H7 (cell line): ENCODE data around the gene NEURL2. TPM values are rescaled to one million over a fixed set of nuclear protein-coding genes. Genes with fewer than 3 reads are reported as not detected.
"Not testable (repeated sequence)": the region's sequence is repeated elsewhere in the genome, so short reads cannot be mapped to it uniquely, and the experiment has no call there.

Source experiments
- DNase-seq: peaks from one replicate; pipeline ENCODE4 v3.0.0; 2012
- H3K27me3 ChIP-seq: 2 replicates; pipeline ENCODE4 v1.6.0; 2011; ENCODE audit warnings: mild to moderate bottlenecking, low read length; ENCODE audit not compliant: control insufficient read depth, insufficient read depth
- H3K36me3 ChIP-seq: replicated peaks from 2 replicates; pipeline ENCODE4 v1.5.1; 2011; ENCODE audit warnings: low read length; ENCODE audit not compliant: control insufficient read depth, insufficient read depth
- H3K4me3 ChIP-seq: 2 replicates; pipeline ENCODE4 v1.5.1; 2011; ENCODE audit warnings: low read depth, mild to moderate bottlenecking, control low read depth, low read length, moderate library complexity; ENCODE audit not compliant: insufficient read depth
- total RNA-seq: library from RNA; depleted of rRNA; stranded (reverse); fragments of >200 nt; shearing (Covaris generic); gene quantifications from 2 replicates; pipeline ENCODE4 v1.2.3, GENCODE V29; 2014

NEURL2 gene
- total RNA-seq, 1 experiment from 2014 or later, result 10.2 TPM

DNA sequence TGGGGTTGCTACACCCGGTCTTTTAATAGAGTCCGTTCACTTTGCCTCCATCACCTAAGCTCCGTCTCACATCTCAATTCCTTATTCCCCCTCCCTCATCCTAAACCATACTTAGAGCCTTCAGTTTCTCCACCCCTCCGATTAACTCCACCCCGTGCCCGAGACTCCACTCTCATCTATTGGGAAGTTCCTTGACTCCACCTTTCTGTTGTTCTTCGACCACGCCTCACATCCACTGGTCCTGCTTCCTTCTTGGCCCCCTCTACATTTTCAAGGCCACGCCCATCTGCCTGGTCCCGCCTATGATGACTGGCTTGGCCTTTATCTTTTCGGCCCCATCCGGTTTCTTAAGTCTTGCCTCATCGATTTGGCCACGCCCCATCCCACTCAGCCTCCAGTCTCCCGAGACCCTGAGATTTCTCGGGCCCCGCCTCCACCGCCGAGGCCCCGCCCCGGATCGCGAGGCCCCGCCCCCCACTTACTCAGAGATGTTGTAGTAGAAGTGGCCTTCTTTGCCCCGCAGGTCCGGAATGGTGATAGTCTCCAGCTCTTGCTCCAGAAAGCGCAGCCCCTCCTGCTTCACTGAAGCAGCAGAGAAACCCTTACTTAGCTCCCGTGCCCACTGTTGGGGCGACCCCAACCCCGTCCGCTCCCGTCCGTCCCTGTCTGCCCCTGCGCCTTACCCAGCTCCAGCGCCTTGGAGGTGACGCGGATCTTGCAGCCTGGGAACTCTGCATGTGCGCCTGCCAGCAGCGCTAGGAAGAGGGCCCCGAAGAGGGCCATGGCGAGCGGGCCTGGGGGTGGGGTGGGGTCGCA, 19.9 kb upstream of the NEURL2 start:
- H3K36me3 ChIP-seq, result peaks cover 16% of the 10 kb centered on the region
- DNase-seq, result peak; percentile 99
- H3K27me3 ChIP-seq, result peaks cover 2% of the 10 kb centered on the region; the same call in 1 of the 2 replicates
- peak overlapping the region; percentile 77 for H3K4me3 ChIP-seq

- Histone ChIP-seq H3K36me3 (peaks cover 20% of the 10 kb centered on the region), H3K4me3 (no peak overlapping the region), H3K27me3 (peaks cover 2% of the 10 kb centered on the region; the same call in 1 of the 2 replicates)
- no peak for DNase-seq
Measured at GRCh38 chr20:45909817-45910669, 19.0 kb upstream of the NEURL2 start.

DNA sequence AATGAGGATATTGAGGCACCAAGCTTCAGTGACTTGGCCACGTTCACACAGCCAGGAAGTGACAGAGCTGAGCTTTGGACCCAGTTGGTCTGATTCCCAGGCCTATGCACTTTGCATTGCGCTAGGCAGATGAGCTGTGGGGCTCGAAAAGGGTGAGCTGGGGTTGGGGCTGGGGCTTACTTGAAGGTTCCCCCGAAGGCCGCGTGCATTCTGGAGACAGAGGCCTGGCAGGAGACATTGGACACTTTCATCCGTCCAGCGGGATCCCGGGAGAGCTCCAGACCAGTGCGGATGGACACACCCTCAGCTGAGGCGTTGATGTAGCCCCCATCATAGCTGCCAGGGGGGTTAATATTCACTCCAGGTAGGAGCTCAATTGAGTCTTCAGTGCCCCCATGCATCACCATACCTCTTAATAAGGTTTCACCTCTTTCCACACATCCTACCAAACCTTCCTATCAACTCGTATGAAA, 18.4 kb upstream of the NEURL2 start:
- H3K36me3 ChIP-seq, result peaks cover 25% of the 10 kb centered on the region
- H3K27me3 ChIP-seq, result peaks cover 2% of the 10 kb centered on the region; the same call in 1 of the 2 replicates
- no peak overlapping the region for H3K4me3 ChIP-seq
- no peak for DNase-seq

DNA sequence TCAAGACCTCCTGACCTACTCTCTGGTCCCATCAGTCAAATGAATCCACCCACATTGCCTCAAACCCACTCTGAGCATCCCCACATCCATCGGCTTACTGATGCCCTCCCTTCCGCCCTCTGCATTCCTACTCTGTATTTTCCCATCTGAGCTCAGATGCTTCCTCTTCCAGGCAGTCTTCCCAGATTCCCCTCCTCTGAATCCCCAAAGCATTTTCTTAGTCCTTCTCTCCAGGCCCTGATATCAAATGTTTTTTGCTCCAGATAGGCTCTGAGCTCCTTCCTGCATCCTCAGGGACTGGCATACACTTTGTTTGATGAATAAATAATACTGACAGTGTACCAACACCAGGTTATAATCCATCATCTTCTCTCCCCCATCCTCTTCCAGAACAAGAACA, 17.1 kb upstream of the NEURL2 start:
- peaks cover 2% of the 10 kb centered on the region; the same call in 1 of the 2 replicates for H3K27me3 ChIP-seq
- H3K36me3 ChIP-seq, result peaks cover 27% of the 10 kb centered on the region
- no peak overlapping the region for H3K4me3 ChIP-seq
- no peak for DNase-seq

- H3K27me3 ChIP-seq, result peaks cover 2% of the 10 kb centered on the region; the same call in 1 of the 2 replicates
- DNase-seq, result no peak
Measured at GRCh38 chr20:45907219-45907948, 16.4 kb upstream of the NEURL2 start.

DNA sequence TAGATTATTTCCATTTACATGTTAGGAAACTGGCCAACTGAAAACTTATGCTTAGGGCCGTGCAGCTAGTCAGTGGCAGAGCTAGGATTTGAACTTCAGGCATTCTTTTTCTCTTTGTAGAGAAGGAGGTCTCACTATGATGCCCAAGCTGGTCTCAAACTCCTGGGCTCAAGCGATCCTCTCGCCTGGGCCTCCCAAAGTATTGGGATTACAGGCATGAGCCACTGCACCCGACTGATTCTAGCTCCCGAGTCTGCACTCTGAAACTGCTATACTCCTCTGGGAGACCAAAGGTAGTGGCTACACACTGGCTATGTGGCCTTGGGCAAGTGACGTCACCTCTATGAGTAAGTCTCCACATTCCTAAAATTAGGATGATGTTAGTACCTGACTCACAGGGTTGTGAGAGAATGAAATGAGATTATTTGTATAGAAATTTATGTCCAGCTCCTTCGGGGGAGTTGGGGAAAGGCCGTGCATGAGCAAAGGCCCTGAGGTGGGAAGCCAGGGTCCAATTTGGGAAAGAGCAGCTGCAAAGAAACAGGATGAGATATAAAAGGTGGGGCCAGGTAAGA, 14.6 kb upstream of the NEURL2 start:
- Histone ChIP-seq H3K27me3 (no peaks in the 10 kb centered on the region), H3K4me3 (no peak overlapping the region), H3K36me3 (peaks cover 37% of the 10 kb centered on the region)
- DNase-seq, result no peak

More at GRCh38 chr20:45907219-45907948, 16.4 kb upstream of the NEURL2 start:
- Histone ChIP-seq H3K36me3 (peaks cover 28% of the 10 kb centered on the region), H3K4me3 (no peak overlapping the region)

DNA sequence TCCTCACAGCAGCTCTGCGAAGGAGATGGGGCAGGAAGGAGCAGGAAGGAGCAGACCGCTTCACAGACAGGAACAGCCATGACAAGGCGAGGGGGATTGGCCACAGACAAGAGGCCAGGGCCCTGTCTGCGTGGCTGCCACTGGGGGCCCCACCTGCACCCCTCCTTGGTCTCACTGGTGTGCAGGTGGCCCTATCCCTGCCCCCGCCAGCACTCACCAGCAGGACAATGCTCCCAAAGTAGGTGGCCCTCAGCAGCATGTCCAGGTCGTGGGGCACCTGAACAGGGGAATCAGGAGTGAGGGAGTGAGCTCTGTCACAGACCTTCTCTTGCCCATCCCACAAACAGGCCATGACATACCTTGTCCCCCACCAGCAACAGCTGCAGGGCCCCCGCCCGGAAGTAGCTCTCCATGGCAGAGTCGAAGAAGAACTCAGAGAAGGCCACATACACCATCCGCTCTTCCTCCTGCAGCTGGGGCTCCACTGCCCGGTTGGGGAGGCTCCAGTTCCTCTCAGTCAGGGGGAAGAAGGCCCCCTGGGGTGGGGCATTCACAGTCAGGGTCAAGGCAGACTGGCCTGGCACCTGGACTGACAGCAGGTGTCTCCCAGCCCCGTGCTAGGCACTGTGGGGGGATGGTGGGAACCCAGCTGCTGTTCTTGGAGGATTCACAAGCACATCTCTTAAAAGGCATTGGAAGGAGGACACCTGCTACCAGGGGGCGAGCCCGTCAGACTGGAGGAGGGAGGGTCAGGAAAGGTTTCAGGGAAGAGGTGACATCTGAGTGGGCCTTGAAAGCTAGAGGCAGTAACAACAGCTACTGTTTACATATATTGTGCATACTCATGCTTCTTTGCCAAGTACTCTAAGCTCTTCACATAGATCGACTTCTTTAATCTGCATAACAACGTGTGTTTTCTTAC, 13.8 kb upstream of the NEURL2 start:
- H3K36me3 ChIP-seq, result peaks cover 39% of the 10 kb centered on the region

DNA sequence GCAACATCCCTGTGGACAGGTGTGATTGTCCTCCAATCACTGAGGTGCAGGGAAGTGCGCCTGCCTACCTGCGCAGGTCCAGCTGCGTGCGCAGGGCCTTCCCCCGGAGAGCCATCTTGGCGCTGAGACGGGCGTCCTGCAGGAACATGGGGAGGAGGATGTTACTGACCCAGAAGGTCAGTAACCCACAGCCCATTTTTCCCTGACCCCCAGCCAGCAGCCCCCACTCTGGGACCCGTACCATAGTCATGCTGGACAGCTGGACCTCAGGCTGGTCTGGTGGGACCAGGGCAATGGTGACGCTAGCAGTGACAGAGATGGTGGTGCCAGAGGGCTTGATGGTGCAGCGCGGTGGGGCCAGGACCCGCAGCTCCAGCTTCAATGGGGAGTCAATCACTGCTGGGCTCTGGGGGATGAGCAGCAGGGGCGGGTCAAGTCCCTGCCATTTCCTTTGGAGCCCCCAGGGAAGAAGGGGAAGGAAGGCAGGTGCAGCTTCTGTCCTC, 11.2 kb upstream of the NEURL2 start:
- DNase-seq, result peak; percentile 35
- no peaks in the 10 kb centered on the region for H3K27me3 ChIP-seq
- peaks cover 41% of the 10 kb centered on the region for H3K36me3 ChIP-seq
- H3K4me3 ChIP-seq, result no peak overlapping the region

More for the DNA sequence above, 13.8 kb upstream of the NEURL2 start:
- DNase-seq, result peak; percentile 43
- Histone ChIP-seq H3K27me3 (no peaks in the 10 kb centered on the region), H3K4me3 (no peak overlapping the region)

DNA sequence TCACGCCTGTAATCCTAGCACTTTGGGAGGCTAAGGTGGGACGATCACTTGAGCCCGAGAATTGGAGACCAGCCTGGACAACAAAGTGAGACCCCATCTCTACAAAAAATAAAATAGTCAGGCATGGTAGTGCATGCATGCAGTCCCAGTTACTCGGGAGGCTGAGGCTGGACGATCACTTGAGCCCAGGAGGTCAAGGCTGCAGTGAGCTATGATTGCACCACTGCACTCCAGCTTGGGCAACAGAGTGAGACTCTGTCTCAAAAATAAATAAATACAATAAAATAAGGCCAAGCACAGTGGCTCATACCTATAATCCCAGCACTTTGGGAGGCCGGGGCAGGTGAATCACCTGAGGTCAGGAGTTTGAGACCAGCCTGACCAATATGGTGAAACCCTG, 10.3 kb upstream of the NEURL2 start:
- not testable (repeated sequence) for H3K4me3 ChIP-seq
- H3K36me3 ChIP-seq, result peaks cover 44% of the 10 kb centered on the region

GRCh38 chr20:45899046-45899835, 8.2 kb upstream of the NEURL2 start:
- no peak for DNase-seq
- no peaks in the 10 kb centered on the region for H3K27me3 ChIP-seq
- peaks cover 33% of the 10 kb centered on the region for H3K36me3 ChIP-seq
- H3K4me3 ChIP-seq, result no peak overlapping the region

More for the DNA sequence above, 10.3 kb upstream of the NEURL2 start:
- H3K27me3 ChIP-seq, DNase-seq: not testable (repeated sequence)

GRCh38 chr20:45898285-45898684, 7.3 kb upstream of the NEURL2 start:
- Histone ChIP-seq H3K27me3 (no peaks in the 10 kb centered on the region), H3K4me3 (no peak overlapping the region), H3K36me3 (peaks cover 33% of the 10 kb centered on the region)
- no peak for DNase-seq

DNA sequence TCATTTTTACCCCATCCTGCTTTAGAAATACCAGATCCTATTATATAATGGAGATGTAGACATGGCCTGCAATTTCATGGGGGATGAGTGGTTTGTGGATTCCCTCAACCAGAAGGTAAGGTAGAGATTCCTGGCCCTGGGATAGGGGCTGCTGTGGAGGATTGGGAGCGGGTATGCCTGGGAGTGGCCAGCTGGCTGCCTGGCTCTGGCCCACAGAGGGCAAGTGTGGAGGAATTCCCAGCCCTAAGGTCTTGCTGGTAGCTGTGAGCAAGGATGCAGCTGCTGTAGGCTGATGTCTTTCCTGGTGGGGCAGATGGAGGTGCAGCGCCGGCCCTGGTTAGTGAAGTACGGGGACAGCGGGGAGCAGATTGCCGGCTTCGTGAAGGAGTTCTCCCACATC, 6.7 kb upstream of the NEURL2 start:
- H3K36me3 ChIP-seq, result peaks cover 33% of the 10 kb centered on the region

More for the DNA sequence above, 6.7 kb upstream of the NEURL2 start:
- Histone ChIP-seq H3K4me3 (no peak overlapping the region), H3K27me3 (no peaks in the 10 kb centered on the region)
- DNase-seq, result no peak
